ENCODE results near the gene TIMM44. TPM values are rescaled to one million over a fixed set of nuclear protein-coding genes. Genes with fewer than 3 reads are reported as not detected.

Gene TIMM44
- total and polyA plus RNA-seq, 10 of the 15 experiments (the other 5 are each of a cell fraction or from before 2014, with no cell fraction given), result 6.6 to 90.7 (median 57.6) TPM

GRCh38 chr19:7968008-7968795 lies 24.7 kb upstream of the TIMM44 start:
- WGBS (ENCODE audit: insufficient coverage, insufficient replicate concordance, low lambda C conversion rate, missing lambda C conversion rate), result 95% methylated on average over 14 of the region's 15 CpGs
- peaks cover 37 to 40% of the 10 kb centered on the region in 2 experiments; a peak in 3 of 4 replicates for H3K36me3 ChIP-seq (ENCODE audit: control insufficient read depth in 2 of 2, insufficient read depth in 2 of 2, low read length in 1 of 2)
- no peak overlapping the region for H3K4me2 ChIP-seq (ENCODE audit: control insufficient read depth, insufficient read depth)
- TF ChIP-seq NR2F1 (conservative IDR thresholded peaks at IDR 0.05) (no peak), BMI1 (IDR thresholded peaks at IDR 0.05; ENCODE audit: borderline replicate concordance) (no peak), WRNIP1 (IDR thresholded peaks at IDR 0.05; ENCODE audit: borderline replicate concordance, low read depth, low read length) (no peak), ETV6 (conservative IDR thresholded peaks at IDR 0.05 in 1 of 2, IDR thresholded peaks at IDR 0.05 in 1 of 2; ENCODE audit: borderline replicate concordance in 1 of 2, low read depth in 1 of 2) (no peak), EED (IDR thresholded peaks at IDR 0.05; ENCODE audit: low read depth) (no peak), SREBF2 (IDR thresholded peaks at IDR 0.05; ENCODE audit: low read length) (no peak), CEBPB (IDR thresholded peaks at IDR 0.05; ENCODE audit: borderline replicate concordance in 1 of 2, low read depth in 2 of 2, low read length in 2 of 2) (no peak)
- RAD21 ChIA-PET (ENCODE audit: unreplicated experiment), result no interaction called here
- no peaks in the 10 kb centered on the region for H3K9me3 ChIP-seq (replicated peaks; ENCODE audit: control insufficient read depth, insufficient read depth, low read length)
- H2AFZ ChIP-seq (ENCODE audit: control insufficient read depth, low read depth, low read length), result no peak overlapping the region
- BruUV-seq (replicated peaks), result no TSS peak
- FAIRE-seq (no peak), ATAC-seq (no peak), DNase-seq (ENCODE audit: low read depth, low spot score) (no peak)
- H3K27ac ChIP-seq (ENCODE audit: control insufficient read depth, insufficient read depth), result no peak overlapping the region
- CTCF ChIA-PET, result interaction anchor here (4.0 kb wide), 1 partner anchor 23 kb away, joined by 22 read pairs; the partner anchor contains the start of gene TIMM44
- no peak overlapping the region for H3K4me3 ChIP-seq
- no peaks in the 10 kb centered on the region for H3K4me1 ChIP-seq (ENCODE audit: control insufficient read depth, insufficient read depth, low read length)
- H3K27me3 ChIP-seq (replicated peaks in 1 of 2; ENCODE audit: control insufficient read depth in 2 of 2, insufficient read depth in 2 of 2, low read length in 1 of 2), result no peaks in the 10 kb centered on the region
- no peaks in the 10 kb centered on the region for H4K20me1 ChIP-seq (ENCODE audit: control insufficient read depth, insufficient read depth)
- intact Hi-C loops (cut with micrococcal nuclease; ENCODE audit: unreplicated experiment) (no loop called here), in situ Hi-C loops (cut with MboI) (no loop called here)
- no peak overlapping the region for H3K9ac ChIP-seq (ENCODE audit: control insufficient read depth, insufficient read depth, low read length)
- POLR2A ChIA-PET, result no interaction called here
- H3K79me2 ChIP-seq (ENCODE audit: control insufficient read depth, insufficient read depth, low read length), result no peaks in the 10 kb centered on the region
- SMC1A ChIA-PET (ENCODE audit: uncharacterized antibody, unreplicated experiment), result no interaction called here

All from GM12878 (cell line).